GM18511 (cell line): ENCODE measurements around the gene CDH23.
A peak's percentile ranks its signal among the peaks of the same experiment; 100 is the strongest.

Experiments used
- ATAC-seq: cut with Tn5 transposase; IDR thresholded peaks from one replicate; pipeline ENCODE4 v1.9.1; 2021; ENCODE audit warnings: mild to moderate bottlenecking, moderate library complexity; ENCODE audit not compliant: unreplicated experiment

CDH23 gene

DNA sequence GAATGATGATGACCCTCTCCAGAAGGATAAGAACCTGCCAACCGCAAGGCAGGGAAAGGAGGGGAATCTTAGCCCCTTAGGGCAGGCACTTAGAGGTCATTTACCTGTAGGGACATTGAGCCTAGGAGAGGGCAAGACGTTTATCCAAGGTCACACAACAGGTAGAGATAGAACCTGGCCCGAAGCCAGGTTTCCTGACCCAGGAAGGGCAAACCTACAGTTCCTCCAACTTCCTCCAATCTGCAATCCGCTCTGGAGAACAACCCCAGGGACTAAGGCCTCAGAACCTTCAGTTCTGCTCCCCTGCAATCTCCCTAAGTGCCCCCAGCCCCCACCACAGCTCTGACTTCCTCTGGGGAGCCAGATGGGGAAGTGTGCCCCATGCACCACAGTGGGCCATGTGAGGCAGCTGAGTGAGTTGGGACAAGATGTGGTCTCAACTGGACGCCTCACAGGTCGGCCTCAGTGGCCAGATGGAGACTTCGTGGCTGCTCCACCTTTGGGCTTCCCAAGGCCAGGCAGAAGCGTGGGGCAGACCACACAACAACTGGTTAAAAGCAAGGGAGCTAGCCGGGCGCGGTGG lies 455.7 kb downstream of the CDH23 start:
- no peak for ATAC-seq

DNA sequence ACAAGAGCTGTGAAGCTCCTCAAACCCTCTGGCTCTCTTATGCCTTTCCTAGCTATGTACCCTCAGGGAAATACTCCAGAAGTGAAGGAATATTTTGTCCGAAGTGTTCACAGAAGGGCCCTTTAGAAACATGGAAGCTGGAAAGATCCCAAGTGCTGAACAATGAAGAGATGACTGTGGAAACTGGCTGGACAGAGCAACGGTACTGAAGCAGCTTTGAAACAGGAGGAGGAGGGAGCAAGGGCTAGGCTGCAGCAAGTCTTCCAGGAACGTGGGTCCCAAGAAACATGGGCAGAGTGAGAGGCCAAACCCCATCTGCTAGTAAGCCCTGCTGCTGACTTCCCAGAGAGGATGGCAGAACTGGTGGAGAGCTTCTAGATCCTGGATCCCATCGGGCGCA lies 457.3 kb downstream of the CDH23 start:
- no peak for ATAC-seq

DNA sequence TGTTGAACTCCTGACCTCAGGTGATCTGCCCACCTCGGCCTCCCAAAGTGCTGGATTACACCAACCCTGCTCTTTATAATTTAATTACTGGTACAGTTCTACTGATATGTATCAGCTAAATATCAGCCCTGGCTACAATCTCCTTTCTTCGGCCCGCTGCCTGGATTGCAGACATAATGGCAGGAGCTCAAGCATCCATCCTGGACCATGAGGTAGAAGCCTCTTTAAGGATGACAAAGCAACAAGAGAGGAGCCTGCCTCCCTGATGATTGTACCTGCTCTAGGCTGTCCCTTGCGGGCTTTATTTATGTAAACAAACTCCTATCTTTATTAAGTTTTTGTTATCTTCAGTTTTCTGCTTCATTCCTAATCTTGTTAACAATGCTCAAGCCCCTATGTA lies 459.9 kb downstream of the CDH23 start:
- no peak for ATAC-seq

DNA sequence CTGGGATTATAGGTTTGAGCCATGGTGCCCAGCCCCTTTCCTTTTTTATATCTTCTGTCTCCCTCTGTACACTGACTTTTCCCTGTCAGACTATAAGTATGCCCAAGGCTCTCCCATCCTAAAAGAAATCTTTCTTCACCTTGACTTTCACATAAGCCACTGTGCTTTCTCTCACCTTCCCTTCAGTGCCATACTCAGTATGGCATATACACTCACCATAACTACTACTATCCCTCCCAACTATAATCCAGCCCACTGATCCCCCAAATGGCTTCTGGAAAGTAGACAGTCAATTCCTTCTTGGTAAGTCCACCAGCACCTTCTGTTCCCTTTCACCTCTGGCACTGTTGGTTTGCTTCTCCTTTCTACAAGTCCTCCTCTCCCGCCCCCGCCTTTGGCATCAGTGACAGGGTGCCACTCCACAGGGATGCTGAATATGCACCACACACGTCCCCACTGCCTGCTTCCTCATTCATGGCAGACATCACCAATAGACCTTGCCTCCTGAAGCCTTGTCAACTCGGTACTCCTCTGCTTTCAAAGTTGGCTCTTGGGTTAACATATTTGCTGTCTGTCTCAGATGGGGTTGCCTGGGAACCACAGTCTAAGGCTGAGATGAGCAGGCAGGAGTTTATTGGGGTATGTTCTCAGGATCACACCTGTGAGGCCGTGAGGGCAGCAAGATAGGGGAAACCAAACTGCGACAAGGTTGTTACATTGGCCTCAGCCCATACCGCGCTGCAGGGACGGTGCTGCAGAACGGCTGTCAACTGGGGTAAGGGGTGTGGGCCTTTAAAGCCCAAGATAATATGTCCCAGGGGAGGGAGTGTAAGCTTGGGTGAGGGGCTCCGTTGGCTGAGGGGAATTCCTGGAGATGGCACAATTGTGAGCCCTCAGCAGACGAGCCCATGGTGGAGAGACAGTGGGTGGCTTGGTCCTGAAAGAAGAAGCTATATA lies 461.5 kb downstream of the CDH23 start:
- ATAC-seq, result no peak

DNA sequence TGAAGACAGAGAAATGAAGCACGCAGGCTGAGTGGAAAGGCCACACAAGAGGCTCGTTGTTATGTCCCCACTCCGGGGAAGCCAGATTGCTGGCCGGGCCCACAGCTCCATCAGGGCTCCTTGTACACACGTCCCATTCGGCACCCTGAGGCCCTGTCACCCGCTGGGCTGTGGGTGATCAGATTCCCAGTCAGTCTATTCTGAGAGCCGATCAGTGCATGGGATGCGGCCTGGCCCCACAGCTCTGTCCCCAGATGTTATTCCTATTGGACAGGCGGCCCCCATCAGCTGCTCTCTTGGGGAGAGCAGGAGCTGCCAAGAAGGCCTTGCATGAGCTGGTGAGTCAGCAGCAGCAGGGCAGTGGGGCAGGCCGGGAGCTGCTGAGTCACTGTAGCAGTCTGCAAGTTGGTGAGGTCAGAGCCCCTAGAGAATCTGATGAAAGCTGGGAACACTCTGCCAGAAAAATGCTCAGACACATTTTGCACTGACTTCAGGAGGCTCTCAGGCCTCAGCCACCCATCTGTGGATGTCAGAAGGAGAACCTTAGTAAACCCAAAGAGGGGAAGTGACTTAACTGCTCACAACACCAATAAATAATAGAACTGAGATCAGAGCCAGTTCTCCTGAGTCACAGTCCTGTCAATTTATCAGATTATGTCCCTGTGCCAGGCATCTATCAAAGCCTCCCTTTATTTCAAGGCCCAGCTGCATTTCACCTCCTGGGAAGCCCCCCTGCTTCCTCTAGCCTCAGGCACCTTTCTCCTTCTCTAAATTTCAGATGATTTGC lies 463.7 kb downstream of the CDH23 start:
- peak; percentile 75 for ATAC-seq

DNA sequence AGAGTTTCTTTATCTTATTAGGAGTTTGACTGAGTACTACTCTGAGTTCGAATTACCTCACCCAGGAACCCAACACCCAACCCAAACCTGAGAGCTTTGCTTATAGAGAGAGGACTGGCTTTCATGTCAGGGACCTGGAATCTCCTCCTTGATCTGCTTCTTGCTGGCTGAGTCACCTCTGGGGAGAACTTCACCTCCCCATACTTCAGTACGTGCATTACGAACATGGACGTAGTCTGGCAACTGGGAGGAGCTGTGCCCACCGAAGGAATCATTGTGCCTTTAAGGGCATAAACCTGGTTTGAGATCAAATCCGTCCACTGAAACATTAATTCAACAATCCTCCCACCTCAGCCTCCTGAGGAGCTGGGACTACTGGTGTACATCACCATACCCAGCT lies 466.5 kb downstream of the CDH23 start:
- ATAC-seq, result no peak

DNA sequence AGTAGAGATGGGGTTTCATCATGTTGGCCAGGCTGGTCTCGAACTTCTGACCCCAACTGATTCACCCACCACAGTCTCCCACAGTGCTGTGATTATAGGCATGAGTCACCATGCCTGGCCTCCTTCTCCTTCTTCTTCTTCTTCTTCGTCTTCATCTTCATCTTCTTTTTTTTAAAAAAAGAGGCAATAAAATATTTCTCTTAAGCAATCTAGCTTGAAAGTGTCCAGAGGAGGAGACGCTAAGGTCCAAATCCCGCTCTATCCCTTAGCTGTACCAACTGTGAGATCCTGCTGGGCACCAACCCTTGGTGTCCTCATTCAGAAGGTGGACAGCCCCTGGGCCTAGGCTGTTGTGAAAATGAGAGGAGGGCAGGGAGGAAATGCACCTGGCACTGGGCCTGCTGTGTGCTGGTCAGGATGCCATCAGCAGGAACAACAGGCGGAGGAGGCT lies 468.2 kb downstream of the CDH23 start:
- ATAC-seq, result no peak
